ENCODE data around the gene SLC5A3.
A peak's percentile ranks its signal among the peaks of the same experiment; 100 is the strongest.

The SLC5A3 gene

DNA sequence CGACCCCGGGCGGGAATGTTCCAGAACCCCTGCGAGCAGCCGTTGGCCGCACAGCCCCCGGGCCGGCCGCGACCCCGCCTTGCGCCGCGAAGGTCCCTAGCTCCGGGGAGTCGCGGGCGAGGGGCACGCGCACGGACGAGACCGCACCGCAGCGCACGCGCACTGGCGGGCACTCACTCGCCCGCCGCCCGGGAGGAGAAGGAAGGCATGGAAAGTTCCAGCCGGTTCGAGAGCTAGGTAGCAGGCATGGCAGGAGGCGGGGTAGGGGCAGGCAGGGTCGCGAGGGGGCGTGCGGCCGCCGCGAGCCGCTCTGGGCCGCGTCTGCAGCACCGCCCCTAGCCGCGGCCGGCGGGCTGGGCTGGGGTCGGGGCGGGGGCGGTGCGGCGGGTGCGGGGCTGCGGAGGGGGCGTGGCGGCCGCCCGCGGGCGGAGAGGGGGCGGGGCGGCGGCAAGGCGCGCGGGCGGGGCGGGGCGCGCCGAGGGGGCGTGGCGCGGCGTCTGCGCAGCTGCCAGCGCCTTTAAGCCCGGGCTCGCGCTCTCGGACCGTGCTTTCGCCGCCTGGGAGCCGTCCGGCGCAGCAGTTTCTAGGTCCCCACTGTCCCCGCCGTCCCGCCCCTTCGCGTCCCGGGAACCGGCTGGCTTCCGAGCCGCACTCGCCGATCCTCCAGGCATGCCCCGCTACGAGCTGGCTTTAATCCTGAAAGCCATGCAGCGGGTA lies at the start of gene SLC5A3, which contains the start of gene MRPS6:
Gene SLC5A3 (plus strand): TSS at position 547 of the 717 bp plus-strand sequence. CDS start 21,621 bp downstream, outside the sequence.
Gene MRPS6 (plus strand): TSS at position 547 of the 717 bp plus-strand sequence. CDS start 123 bp downstream, at position 670.
- DNase-seq (ENCODE audit: low spot score), result peak; percentile 66

DNA sequence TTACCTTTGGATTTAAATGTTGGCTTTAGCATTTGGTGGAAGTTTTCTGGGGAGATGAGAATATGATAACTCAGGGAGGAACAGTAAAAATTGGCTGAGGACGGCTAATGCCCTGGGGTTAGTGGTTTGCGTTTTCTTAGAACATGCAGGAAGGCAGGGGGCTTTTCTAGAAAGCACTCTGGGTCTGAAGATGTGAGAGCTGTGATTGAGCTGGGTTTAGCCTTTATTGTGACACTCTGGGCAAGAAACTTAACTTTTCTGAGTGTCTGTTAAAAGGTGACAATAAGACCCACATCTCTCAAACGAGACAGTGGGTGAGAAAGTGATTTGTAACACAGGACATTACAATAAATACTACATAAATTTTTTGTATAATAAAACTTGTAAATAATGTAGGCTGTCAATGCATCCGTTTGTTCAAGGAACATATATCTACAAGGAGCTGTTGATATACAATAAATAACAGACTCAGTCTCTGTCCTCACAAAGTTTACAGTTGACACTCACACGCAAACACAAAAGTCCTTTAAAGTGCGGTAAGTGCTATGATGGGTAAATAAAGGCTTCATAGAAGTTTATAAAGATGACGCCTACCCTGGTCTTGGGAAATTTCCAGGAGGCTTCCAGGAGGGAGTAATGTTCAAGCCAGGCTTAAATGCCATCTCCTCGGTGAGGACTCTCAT lies 49.5 kb upstream of the SLC5A3 start:
- no peak for DNase-seq (ENCODE audit: low spot score)

DNA sequence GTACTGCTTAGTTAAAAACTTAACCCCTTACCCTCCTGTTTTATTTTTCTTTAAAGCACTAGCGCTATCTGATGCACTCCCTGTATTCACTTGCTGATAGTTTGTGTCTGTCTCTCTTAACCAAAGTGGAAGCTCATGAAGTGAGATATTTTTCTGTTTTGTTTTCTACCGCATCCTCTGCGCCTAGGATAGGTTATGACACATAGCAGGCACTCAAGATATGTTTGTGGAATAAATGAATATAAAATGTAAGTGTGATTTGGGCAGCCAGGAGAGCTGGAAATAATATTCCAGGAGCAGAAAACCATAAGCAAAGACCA lies 49.0 kb upstream of the SLC5A3 start:
- DNase-seq (ENCODE audit: low spot score), result no peak

DNA sequence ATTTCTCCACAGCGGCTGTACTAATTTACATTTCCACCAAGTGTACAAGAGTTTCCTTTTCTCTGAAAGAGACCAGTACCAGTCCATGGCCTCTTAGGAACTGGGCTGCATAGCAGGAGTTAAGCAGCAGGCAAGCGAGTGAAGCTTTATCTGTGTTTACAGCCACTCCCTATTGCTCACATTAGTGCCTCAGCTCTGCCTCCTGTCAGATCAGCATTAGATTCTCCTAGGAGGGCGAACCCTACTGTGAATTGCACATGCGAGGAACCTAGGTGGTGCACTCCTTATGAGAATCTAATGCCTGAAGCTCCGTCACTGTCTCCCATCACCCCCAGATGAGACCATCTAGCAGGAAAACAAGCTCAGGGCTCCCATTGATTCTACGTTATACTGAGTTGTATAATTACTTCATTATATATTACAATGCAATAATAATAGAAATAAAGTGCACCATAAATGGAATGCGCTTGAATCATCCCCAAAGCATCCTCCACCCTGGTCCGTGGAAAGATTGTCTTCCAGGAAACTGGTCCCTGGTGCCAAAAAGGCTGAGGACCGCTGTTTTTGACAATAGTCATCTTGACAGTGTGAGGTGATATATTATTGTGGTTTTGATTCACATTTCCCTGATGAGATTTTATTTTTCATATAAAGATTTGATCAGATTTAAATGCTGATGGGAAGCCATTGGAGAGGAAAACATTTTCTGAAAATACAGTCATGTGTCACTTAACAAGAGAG lies 45.5 kb upstream of the SLC5A3 start:
- DNase-seq (ENCODE audit: low spot score), result no peak

DNA sequence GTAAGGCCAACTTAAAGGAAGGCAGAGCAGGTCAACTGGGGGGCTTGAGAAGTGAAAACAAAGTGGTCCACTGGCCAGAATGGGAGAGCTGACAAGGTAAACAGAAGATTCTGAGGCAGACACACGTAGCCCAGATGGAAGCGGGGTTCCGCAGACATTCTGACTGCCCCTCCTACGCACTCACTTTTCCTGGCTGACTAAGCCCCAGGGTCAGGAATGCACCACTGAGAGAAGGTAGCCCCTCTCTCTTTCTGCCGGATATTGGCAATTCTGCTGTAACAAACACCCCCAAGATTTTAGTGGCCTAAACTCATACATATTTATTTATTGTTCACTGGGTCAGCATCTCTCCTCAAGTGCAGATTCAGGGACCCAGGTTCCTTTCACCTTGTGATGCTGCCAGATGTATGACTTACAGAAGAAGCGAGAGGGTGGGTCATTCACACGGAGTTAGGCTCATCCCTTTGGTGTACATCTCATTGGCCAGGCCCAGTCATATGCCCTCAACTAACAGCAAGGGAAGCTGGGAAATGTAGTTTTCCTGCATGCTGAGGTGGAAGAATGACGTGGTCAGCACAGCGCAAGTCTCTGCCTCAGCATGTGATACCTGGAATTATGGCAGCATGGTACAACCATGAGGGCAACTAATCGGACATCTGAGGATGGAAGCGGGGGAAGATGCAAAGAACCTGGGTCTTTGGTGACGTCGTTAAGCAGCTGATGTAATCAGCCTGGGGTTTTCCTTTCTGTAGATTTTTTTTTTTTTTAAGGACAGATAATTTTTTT lies 43.4 kb upstream of the SLC5A3 start:
- no peak for DNase-seq (ENCODE audit: low spot score)

DNA sequence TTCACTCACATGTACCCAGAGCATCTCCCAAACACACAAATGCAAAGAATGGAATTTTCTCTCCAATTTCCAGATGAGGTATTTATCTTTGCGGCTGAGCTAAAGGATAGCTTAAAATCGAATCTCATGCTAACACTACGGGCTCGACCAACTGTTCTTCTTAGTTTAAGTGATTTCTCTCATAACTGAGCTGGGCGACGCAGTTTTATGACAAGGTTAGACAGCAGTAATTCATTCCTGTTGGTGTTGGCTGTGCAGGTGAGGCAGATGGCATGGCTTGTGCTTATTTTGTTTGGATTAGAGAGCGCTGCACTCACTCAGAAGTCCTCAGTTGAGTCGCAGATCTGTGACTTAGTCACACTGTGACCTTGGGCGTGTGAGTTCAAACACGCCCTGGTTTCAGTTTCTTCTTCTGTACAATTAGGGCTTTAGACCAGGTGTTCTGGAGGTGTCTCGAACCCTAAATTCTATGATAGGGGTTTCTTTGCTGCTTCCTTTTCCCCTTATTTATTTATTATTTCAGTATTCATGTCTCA lies 41.5 kb upstream of the SLC5A3 start:
- DNase-seq (ENCODE audit: low spot score), result no peak

DNA sequence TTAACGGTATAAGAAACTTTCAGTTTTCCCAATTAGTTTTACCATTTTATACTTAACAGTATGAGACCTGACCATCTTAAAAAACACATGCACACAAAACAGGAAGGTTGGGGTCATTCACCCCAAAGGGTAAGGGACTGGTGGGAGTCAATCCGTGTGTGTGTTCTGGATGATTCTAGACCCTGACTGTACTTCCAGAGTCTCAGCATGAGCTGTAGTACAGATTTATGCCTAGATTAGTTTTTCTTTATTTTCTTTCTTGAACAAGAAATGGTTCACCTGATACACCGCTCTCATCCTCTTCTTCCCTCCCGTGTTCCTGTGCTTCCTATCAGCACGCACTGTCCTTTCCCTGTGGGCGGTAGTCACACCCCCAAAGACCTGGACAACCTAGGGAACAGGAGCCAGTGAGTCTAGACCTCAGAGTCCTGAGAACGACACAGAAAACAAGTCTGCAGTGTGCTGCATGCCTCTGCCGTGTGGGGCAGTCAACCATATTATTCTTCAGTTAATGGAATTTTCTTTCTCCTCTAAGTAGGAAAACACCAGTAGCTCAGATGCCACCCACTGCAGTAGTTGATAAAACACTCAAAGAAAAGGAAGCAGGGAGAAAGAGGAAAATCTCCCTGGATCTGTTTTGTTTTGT lies 38.9 kb upstream of the SLC5A3 start:
- DNase-seq (ENCODE audit: low spot score), result no peak

DNA sequence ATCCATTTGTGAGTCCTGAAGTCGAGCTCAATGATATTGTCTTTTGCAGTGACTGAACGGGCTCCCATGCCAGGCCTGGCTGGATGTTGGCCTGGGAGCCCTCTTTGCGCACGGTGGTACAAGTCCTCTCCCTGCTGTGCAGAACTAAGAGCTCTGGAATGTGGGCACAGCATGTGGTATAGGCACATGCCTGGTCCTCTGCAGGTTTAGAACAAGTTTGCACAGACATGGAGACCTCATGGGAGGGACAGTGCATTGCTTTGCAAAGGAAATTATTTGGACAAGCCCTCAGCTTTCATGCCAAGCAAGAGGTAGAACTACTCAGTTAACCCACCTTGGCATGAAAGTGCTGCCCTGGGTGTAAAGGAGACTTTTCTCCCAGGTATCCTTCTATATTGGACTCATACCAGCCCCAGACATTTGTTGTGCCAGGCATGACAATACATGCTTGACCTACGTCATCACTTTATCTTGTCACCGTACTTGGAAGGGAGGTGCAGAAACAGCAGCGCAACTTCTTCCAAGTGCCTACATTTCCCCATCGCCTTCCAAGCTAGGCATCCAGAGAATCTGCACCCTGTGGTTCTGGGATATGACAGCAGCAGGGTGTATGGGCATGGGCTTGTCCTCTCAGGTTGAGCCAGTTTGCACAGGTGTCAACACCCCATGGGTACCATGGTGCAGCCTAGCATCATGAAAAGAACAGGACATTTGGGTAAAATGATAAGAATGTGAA lies 37.6 kb upstream of the SLC5A3 start:
- no peak for DNase-seq (ENCODE audit: low spot score)

DNA sequence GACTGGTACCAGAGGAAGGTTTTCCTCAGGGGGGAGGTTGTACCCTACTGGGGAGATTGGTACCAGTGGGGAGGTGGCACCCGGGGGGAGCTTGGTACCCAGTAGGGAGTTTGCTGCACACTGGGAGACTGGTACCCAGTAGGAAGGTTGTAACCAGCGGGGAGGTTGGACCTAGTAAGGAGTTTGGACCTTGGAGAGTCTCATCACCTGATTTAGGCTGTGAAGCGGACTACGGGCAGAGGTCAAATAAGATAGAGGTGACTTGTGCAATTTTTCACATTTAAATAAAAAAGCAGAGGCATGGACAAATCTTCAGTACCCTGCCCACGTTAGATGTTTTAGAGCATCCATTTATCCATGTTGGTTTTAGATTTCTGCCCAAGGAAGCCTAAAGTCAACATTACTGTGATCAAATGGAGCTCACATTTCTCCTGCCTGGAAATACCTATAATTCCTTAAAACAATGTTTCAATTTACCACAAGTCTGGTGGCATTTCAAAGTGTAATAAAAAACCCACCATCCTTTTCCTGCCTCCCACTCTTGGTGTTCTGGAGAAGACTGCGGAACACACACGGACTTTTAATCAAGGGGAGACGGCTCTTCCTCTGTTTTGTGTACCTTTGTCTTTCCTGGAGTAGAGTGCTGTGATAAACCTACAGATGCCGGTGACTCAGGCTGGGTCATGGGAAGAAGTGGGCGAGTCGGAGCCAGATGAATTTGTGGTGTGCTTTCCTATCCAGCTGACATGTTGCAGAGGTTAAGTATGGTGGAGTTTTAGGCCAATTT lies 36.2 kb upstream of the SLC5A3 start:
- no peak for DNase-seq (ENCODE audit: low spot score)

DNA sequence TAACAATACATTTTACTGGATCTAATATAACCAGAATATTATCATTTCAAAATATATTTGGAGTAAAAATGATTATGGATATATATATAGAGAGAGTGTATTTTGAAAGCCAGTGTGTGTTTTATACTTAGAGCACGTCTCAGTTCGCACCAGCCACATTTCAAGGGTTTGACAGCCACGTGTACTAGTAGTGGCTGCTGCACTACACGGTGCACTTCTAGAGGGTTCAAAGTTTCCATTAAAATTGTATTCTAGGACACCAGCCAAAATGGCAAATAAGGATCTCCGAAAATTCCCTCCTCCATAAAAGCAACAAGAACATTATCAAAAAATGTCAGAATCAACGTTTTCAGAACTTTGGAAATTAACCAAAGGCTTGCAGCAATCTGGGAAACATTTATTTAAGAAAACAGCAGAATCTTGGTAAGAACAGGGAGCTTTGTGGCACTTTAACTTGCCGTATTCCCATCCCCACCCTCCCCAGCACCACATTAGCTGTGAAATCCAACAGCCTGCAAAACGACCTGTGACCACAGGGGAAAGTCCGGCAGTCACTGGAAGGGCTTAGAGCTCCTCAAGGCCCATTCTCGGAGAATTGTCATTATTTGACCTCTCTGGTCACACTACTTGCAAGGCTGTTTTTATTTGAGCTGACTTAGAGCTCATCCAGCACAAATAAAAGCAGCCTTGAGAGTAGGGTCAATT lies 33.5 kb upstream of the SLC5A3 start:
- no peak for DNase-seq (ENCODE audit: low spot score)

DNA sequence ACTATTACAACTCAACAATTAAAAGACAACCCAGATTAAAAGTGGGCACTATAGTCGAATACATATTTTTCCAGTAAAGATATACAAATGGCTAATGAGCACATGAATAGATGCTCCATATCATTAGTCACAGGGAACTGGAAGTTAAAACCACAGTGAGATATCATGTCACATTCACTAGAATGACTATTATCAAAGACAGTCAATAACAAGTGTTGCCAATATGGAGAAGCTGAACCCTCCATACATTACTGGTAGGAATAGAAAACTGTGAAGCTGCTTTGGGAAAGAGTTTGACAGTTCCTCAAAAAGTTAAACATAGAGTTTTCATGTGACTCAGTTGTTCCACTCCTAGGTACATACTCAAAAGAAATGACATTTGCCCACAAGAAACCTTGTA lies 30.6 kb upstream of the SLC5A3 start:
- DNase-seq (ENCODE audit: low spot score), result no peak

DNA sequence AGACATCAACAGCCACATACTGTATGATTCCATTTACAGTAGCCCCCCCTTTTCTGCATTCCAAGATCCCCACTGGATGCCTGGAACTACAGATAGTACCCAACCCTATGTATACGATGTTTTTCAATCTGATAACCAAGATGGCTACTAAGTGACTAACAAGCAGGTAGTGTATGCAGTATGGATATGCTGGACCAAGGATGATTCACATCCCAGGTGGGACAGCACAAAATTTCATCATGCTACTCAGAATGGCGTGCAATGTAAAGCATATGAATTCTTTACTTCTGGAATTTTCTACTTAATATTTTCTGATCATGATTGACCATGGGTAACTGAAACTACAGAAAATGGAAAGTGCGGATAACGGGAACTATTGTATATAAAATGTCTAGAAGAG lies 30.0 kb upstream of the SLC5A3 start:
- DNase-seq (ENCODE audit: low spot score), result no peak

DNA sequence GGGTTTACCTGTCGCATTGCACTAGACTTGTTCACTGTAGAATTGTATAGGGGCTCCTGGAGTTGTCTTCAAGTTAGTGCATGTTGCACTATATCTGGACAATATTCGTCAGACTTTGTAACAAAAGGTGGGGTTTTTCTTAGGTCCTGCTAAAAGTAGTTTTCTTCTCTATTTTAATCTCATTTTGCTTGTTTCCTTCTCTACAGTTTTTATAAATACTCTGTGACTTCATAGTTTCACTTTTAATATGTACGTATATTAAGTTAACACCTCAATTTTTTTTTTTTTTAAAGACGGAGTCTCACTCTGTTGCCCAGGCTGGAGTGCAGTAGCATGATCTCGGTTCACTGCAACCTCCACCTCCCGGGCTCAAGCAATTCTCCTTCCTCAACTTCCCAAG lies 26.5 kb upstream of the SLC5A3 start:
- DNase-seq (ENCODE audit: low spot score), result no peak

DNA sequence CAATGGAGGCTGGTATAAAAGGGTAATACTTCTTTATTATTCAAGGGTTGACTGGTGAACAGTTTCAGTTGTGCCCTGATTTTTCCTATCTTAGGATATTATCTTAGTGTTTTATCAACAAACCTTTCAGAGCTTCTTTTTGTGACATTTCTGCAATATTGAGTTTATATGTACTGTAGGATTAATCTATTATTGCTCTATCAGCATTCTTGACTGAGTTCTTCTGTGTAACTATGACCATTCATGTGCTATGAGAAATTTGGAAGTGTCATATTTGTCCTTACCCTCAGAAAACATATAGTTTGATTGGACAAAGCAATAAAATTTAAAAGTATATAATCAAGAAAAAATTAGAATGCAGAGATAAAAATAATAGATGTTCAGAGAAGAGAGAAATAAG lies 25.5 kb upstream of the SLC5A3 start:
- no peak for DNase-seq (ENCODE audit: low spot score)

DNA sequence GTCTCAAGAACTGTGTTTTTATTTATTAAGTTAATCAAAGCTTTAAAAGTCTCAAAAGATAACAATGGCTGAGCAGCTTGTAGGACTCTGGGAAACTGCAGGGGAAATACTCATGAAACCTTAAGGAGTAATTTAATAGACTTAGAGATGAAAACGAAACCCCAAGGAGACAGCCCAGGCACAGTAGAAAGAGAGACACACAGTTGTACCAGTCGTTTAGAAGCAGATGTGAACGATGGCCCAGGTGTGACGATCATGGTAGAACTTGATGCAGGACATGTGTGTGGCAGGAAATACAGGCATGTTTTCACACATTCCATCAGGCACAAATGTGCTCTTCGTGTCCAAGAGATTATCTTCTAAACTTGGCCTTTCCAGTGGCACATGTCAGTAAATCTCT lies 21.2 kb upstream of the SLC5A3 start:
- DNase-seq (ENCODE audit: low spot score), result no peak

DNA sequence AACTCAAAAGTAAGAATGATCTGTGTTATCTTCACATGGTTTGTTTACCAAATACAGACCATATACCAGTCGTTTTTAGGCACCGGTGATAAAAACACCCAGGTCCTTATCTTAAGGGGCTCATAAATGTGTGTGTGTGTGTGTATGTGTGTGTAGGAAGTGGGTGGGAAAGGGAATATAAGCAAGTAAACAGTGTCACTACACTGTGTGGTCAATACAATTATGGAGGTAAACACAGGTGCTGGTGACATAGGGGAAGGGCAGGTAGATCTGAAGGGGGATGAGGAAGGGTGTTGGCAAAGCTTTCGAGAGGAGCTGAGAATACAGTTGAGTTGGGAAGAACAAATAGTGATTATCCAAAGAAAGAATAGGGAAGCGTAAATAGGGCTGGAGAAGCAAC lies 19.1 kb upstream of the SLC5A3 start:
- DNase-seq (ENCODE audit: low spot score), result no peak

DNA sequence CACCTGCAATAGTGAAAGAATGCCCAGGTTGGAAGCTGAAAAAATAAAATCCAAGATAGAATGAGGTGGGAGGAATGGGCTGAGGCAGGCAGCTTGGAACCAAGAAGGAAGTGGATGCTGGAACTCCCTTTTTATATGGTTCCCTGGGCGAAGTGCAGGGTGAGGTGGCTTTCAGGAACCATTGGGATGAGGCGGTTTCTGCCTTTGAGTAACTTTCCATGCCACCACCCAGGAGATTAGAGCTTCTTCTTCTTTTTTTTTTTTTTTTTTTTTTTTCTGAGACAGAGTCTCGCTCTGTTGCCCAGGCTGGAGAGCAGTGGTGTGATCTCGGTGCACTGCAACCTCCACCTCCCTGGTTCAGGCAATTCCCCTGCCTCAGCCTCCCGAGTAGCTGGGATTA lies 17.8 kb upstream of the SLC5A3 start:
- DNase-seq (ENCODE audit: low spot score), result no peak

DNA sequence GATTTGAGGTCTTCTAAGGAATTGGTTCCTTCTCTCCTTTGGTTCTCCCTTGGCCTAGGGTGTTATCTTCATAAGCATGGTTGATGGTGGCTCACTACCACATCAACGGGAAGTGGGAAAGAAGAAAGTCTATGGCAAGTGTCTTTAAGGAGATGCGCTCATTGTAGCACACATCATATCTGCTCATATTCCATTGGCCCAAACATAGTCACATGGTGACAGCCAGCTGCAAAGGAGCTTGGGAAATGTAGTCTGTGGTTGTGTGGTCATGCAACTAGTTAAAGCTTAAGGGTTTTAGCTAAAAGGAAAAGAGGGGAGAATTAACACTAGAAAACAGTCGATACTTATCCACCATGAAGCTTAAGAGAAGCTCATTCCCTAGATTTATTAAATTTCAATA lies 11.4 kb upstream of the SLC5A3 start:
- no peak for DNase-seq (ENCODE audit: low spot score)

DNA sequence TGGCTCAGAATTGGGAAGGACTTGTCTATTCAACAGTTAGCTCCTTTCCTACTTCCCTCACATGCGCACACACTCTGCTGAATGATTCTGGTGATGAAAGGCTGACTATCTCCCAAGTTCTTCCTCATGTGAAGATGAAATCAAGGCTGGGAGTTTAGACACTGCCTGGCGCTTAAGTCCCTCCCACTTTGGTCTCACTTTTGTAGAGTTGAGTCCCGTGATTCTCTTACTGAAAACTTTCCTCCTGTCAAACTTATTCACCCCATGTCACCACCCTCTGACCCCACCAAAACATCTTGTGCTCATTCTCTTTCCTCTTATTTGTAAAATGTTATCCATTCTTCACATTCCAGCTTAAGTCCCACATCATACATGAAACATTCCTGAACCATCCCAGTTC lies 8.4 kb upstream of the SLC5A3 start:
- no peak for DNase-seq (ENCODE audit: low spot score)
